Measurements from ENCODE around the gene BHMT. TPM values are rescaled to one million over a fixed set of nuclear protein-coding genes. Genes with fewer than 3 reads are reported as not detected.

The BHMT gene
- total RNA-seq, 1 donor from 2014 or later, result not detected

DNA sequence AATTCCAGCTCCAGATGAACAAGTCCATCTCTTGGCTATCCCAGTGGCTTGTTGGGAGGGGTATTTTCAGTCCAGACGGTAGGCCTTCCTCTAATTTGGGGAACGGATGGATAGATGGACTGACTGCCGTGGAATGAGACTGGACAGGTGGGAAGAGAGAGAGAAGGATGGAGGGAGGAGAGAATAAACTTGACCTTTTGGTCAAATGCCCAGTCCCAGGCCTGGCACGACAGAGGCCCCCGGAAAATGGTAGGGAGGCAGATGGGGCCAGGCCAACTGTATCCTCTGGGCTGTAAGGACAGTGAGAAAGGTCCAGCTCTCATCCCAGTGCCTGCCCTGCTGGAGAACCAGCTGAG is 1.1 kb downstream of the BHMT start:
- H3K4me1 ChIP-seq, result peaks cover 0 to 2% of the 10 kb centered on the region in 2 donors
- no peak overlapping the region for H3K27ac ChIP-seq
- DNase-seq (ENCODE audit: low spot score in 2 of 2), result no peak
- peaks cover 9% of the 10 kb centered on the region for H3K27me3 ChIP-seq
- no peak overlapping the region for H3K4me3 ChIP-seq
- TF ChIP-seq, protein P1, sequence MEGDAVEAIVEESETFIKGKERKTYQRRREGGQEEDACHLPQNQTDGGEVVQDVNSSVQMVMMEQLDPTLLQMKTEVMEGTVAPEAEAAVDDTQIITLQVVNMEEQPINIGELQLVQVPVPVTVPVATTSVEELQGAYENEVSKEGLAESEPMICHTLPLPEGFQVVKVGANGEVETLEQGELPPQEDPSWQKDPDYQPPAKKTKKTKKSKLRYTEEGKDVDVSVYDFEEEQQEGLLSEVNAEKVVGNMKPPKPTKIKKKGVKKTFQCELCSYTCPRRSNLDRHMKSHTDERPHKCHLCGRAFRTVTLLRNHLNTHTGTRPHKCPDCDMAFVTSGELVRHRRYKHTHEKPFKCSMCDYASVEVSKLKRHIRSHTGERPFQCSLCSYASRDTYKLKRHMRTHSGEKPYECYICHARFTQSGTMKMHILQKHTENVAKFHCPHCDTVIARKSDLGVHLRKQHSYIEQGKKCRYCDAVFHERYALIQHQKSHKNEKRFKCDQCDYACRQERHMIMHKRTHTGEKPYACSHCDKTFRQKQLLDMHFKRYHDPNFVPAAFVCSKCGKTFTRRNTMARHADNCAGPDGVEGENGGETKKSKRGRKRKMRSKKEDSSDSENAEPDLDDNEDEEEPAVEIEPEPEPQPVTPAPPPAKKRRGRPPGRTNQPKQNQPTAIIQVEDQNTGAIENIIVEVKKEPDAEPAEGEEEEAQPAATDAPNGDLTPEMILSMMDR (IDR thresholded peaks at IDR 0.05), result no peak
- intact Hi-C loops (cut with DNase I), result no loop called here
- no peaks in the 10 kb centered on the region for H3K36me3 ChIP-seq
- H3K9me3 ChIP-seq, result no peaks in the 10 kb centered on the region

DNA sequence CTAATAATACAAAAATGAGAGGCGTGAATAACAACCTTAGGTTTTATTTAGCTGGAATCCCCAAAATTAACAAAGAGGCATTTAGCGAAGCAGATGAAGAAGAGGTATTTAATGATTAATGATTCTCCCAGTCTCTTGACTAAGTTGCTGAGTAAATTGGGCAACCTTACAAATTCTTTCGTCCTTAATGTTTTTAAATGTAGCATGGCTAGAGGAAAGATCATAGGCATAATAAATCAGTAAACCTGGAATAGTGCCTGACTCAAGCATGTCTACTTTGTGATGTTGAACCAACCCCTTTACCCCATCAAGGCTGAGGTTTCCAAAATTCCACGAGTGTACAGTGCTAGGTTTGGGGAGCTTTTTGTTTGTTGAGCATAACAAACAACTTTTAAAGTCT is 7.9 kb downstream of the BHMT start:
- DNase-seq (ENCODE audit: low spot score in 2 of 2), result no peak
- Histone ChIP-seq H3K9me3 (no peaks in the 10 kb centered on the region), H3K4me3 (no peak overlapping the region), H3K4me1 (no peaks in the 10 kb centered on the region), H3K27ac (no peak overlapping the region), H3K36me3 (no peaks in the 10 kb centered on the region), H3K27me3 (no peaks in the 10 kb centered on the region)
- TF ChIP-seq, protein P1 (IDR thresholded peaks at IDR 0.05), result no peak
- intact Hi-C loops (cut with DNase I), result no loop called here

GRCh38 chr5:79120221-79120620 is 8.6 kb downstream of the BHMT start:
- Histone ChIP-seq H3K4me3 (no peak overlapping the region), H3K36me3 (no peaks in the 10 kb centered on the region), H3K27me3 (no peaks in the 10 kb centered on the region), H3K4me1 (no peaks in the 10 kb centered on the region), H3K27ac (no peak overlapping the region), H3K9me3 (no peaks in the 10 kb centered on the region)
- no peak for DNase-seq (ENCODE audit: low spot score in 2 of 2)
- TF ChIP-seq, protein P1 (IDR thresholded peaks at IDR 0.05), result no peak
- intact Hi-C loops (cut with DNase I), result no loop called here

GRCh38 chr5:79122973-79123372 is 11.4 kb downstream of the BHMT start:
- H3K4me3 ChIP-seq, result no peak overlapping the region
- no peaks in the 10 kb centered on the region for H3K27me3 ChIP-seq
- intact Hi-C loops (cut with DNase I), result no loop called here
- H3K27ac ChIP-seq, result no peak overlapping the region
- DNase-seq (ENCODE audit: low spot score in 2 of 2), result no peak
- no peaks in the 10 kb centered on the region for H3K4me1 ChIP-seq
- no peaks in the 10 kb centered on the region for H3K9me3 ChIP-seq
- TF ChIP-seq, protein P1 (IDR thresholded peaks at IDR 0.05), result no peak
- H3K36me3 ChIP-seq, result no peaks in the 10 kb centered on the region

DNA sequence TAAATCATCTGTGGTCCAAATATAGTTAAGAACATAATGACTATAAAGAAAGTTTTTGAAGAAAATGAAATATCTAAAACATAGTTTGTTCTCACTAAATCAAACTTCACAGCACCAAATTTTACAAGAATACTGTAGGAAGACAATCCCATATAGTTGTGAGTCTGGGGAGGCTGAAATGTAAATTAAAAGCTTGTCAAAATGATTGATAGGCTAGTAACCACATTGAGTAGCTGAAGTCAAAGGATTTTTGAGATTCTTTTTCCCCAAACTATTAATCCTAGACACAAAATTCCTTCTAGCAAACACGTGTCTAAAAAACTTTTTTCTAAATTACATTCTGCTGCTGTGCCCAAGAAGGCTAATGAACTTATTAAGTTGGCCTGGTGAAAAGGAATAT is 13.0 kb downstream of the BHMT start:
- DNase-seq (ENCODE audit: low spot score in 2 of 2), result no peak
- no peaks in the 10 kb centered on the region for H3K27me3 ChIP-seq
- no peaks in the 10 kb centered on the region for H3K4me1 ChIP-seq
- H3K4me3 ChIP-seq, result no peak overlapping the region
- intact Hi-C loops (cut with DNase I), result no loop called here
- H3K9me3 ChIP-seq, result no peaks in the 10 kb centered on the region
- TF ChIP-seq, protein P1 (IDR thresholded peaks at IDR 0.05), result no peak
- H3K27ac ChIP-seq, result no peak overlapping the region
- no peaks in the 10 kb centered on the region for H3K36me3 ChIP-seq

GRCh38 chr5:79130781-79131180 is 19.2 kb downstream of the BHMT start:
- Histone ChIP-seq H3K27ac (no peak overlapping the region), H3K4me3 (no peak overlapping the region)

More at GRCh38 chr5:79130781-79131180, 19.2 kb downstream of the BHMT start:
- TF ChIP-seq, protein P1 (IDR thresholded peaks at IDR 0.05), result no peak
- DNase-seq (ENCODE audit: low spot score in 2 of 2), result no peak
- Histone ChIP-seq H3K9me3 (no peaks in the 10 kb centered on the region), H3K4me1 (no peaks in the 10 kb centered on the region), H3K27me3 (no peaks in the 10 kb centered on the region), H3K36me3 (no peaks in the 10 kb centered on the region)
- intact Hi-C loops (cut with DNase I), result loop anchor here (5.0 to 10.0 kb wide), 4 partner anchors 334 to 663 kb away; partner anchors contain the start of genes HOMER1 and TENT2

Measured in ascending aorta (tissue), 2 donors.